IPS-NIHi11 (cell line): ENCODE data around the gene EHD3.
"Not testable (repeated sequence)": the region's sequence is repeated elsewhere in the genome, so short reads cannot be mapped to it uniquely, and the experiment has no call there.

ENCODE experiments used
- DNase-seq: peaks from one replicate; pipeline ENCODE4 v3.0.0; 2012; ENCODE audit warnings: mixed read lengths, low spot score

EHD3 gene

GRCh38 chr2:31256611-31257382 is 22.8 kb downstream of the EHD3 start:
- peak; percentile 47 for DNase-seq

- DNase-seq, result no peak
These were observed 24.4 kb downstream of the EHD3 start for GRCh38 chr2:31258351-31258750.

DNA sequence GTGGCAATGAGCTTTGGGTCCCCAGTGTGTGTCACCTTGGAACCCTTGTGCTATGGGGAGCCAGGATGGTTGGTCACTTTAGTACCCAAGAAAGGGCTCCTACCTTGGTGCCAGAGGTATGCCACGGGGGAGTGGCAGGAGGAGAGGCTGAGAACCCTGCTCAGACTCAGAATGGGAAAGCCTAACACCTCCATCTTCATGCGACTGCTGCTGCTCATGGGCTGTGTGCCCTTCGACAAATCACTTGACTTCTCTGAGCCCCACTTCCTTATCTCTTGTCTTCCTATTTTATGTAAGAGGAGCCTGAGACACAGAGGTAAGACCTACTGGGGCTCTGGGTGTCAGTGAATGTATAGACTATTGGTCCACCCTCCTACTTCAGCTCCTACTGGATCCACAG is 25.1 kb downstream of the EHD3 start:
- DNase-seq, result no peak

DNA sequence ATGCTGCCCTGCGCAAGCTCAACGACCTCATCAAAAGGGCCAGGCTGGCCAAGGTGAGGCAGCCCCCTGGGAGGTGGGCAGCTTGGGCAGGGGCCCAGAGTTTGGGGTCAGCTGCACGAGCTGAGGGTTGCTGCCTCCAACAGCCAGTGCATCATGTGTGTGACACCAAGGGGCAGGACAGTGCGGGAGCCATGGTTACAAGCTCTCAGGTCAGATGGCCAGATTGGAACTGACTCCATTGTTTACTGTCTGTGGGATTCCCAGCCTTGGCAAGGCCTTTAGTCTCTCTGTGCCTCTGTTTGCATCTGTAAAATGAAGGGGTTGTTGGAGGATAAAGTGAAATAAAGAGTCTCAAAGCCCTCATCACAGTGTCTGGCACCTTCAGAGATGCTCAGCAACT is 26.9 kb downstream of the EHD3 start:
- no peak for DNase-seq

DNA sequence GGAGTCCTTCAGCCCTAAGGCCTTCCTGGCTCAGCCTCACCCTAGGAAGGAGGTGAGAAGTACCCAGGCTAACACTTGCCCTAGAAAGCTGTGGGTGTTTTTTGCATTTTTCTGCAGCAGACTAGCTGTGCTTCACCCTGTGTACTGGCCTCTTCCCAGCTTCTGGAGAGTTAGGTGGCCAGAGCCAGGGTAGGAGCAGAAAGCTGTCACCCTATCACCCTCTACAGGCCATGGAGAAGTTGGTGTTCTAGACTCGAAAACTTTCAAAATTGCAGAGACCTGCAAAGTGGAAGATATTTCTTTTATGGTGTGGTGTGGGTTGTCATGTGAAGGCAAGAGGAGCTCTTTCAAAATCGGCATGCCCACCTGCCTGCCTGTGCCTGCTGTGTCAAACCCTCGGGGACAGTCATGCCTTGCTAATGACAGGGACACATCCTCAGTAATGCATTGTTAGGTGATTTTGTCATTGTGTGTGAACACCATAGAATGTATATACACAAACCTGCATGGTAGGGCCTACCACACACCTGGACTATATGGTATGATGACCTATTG is 29.8 kb downstream of the EHD3 start:
- DNase-seq, result no peak

- DNase-seq, result no peak
These were observed 31.3 kb downstream of the EHD3 start for GRCh38 chr2:31265234-31265633.

- no peak for DNase-seq
These were observed 32.9 kb downstream of the EHD3 start for GRCh38 chr2:31266804-31267203.

GRCh38 chr2:31267437-31268120 is 33.6 kb downstream of the EHD3 start:
- DNase-seq, result no peak

- peak; percentile 34 for DNase-seq
These were observed 34.4 kb downstream of the EHD3 start for GRCh38 chr2:31268344-31268743.

- no peak for DNase-seq
These were observed 35.1 kb downstream of the EHD3 start for GRCh38 chr2:31269087-31269486.

GRCh38 chr2:31270131-31270530 is 36.2 kb downstream of the EHD3 start:
- DNase-seq, result no peak

GRCh38 chr2:31270822-31271231 is 36.9 kb downstream of the EHD3 start:
- DNase-seq, result no peak

GRCh38 chr2:31271851-31272267 is 37.9 kb downstream of the EHD3 start:
- DNase-seq, result no peak

- no peak for DNase-seq
These were observed 40.6 kb downstream of the EHD3 start for GRCh38 chr2:31274401-31275075.

GRCh38 chr2:31275976-31276375 is 42.0 kb downstream of the EHD3 start:
- DNase-seq, result no peak

DNA sequence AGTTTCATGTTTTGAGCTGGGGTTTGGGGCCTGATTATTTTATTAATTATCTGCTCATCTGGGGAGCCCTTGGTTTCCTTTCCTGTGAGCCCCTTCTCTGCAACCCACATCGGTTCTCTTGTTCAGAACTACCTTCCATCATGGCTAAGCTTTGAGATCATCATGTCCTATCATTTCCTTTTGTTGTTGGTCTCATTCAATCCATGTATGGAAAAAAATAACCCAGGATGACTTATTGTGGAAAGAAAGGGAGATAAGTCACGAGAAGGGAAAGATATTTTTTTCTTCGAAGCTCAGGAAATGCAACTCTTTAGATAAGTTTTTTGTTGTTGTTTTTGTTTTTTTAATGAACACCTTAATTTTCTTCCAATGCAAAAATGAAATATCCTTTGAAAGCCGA is 43.7 kb downstream of the EHD3 start:
- no peak for DNase-seq

- no peak for DNase-seq
These were observed 48.7 kb downstream of the EHD3 start for GRCh38 chr2:31282634-31283033.

DNA sequence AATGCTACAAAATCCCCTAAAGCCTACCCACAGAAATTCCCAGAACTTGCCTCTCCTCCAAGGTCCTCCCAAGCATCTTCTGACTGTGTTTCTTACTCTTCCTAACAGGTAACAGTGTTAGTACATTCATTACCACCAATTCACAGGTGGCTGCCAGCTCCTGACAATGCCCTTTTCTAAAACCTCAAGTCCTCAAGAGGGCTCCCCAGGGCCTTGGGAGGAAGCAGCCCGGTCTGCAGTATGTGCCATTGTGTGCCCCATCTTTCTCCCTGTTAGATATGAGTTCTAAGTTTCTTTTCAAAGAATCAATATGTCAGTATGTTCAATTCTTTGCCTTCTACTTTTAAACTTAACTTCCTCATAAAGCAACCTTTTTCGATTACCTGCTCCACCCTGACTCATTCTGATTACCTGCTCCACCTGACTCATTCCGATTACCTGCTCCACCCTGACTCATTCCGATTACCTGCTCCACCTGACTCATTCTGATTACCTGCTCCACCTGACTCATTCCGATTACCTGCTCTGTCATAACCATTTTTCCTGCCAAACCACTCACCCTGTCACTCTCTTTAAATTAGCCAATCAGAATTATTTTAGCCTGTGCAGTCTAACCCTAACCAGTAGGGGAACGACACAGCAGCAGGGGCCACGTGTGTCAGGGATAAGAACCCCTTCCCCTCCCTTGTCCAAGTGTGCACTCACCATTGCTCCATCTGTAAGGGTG is 49.4 kb downstream of the EHD3 start:
- not testable (repeated sequence) for DNase-seq

DNA sequence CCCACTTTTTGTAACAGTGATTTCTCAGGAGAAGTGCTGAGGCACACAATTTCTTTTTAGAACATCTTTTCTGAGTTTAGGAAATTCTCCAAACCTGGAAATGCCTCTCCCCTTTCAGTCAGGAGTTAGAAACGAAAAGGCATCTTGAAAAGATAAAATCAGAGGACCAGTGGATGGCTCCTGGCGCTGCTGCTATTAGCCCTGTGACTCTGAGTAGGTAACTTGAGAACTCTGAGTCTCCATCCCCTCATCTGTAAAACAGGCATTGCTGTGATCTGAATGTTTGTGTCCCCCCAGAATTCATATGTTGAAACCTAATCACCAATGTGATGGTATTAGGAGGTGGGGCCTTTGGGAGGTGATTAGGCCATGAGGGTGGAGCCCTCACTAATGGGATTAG is 50.2 kb downstream of the EHD3 start:
- DNase-seq, result no peak

- no peak for DNase-seq
These were observed 52.3 kb downstream of the EHD3 start for GRCh38 chr2:31286230-31286629.

- DNase-seq, result no peak
These were observed 53.1 kb downstream of the EHD3 start for GRCh38 chr2:31286961-31287550.

- no peak for DNase-seq
These were observed 53.7 kb downstream of the EHD3 start for GRCh38 chr2:31287654-31288053.
